ENCODE data around the gene LLGL1.

- no peak for TF ChIP-seq CTCF (IDR thresholded peaks at IDR 0.05)
- TF ChIP-seq POLR2AphosphoS5 (IDR thresholded peaks at IDR 0.05), result no peak
- no peak for TF ChIP-seq POLR2A (IDR thresholded peaks at IDR 0.05)
Observed at GRCh38 chr17:18280249-18280648, 54.8 kb downstream of the LLGL1 start.

Data from transverse colon (tissue), 4 donors.